Measurements from ENCODE around the gene SGF29. TPM values are rescaled to one million over a fixed set of nuclear protein-coding genes. Genes with fewer than 3 reads are reported as not detected.

The SGF29 gene
- total and polyA plus RNA-seq, 2 of the 8 experiments (the other 6 are each of a cell fraction or from before 2014, with no cell fraction given), result 3.1 to 22.7 TPM

GRCh38 chr16:28606291-28607115 is 52.8 kb downstream of the SGF29 start (continued):
- TF ChIP-seq MAFK (IDR thresholded peaks at IDR 0.05; ENCODE audit: low read depth, low read length), result no peak
- TF ChIP-seq, protein P1, sequence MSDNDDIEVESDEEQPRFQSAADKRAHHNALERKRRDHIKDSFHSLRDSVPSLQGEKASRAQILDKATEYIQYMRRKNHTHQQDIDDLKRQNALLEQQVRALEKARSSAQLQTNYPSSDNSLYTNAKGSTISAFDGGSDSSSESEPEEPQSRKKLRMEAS (IDR thresholded peaks at IDR 0.05), result no peak

Measured in H1 (cell line).